HCT116 (cell line): ENCODE results near the gene MEP1A. TPM values are rescaled to one million over a fixed set of nuclear protein-coding genes. Genes with fewer than 3 reads are reported as not detected.

ENCODE experiments used
- ATAC-seq: fragments of 200-7000 bp; cut with Tn5 transposase; 2 replicates; pipeline ENCODE4 v1.9.1; 2020; ENCODE audit warnings: mild to moderate bottlenecking, moderate library complexity
- BruUV-seq: library from RNA; stranded (reverse); fragments of 400-500 nt; replicated peaks from 2 replicates; lab custom pipeline; 2021; lab: Mats Ljungman, UMichigan
- CTCF ChIA-PET: fragments of 300-600 bp; sonication (Branson Sonifier 250); formaldehyde crosslinking; loops from one replicate; lab custom pipeline; 2021; ENCODE audit warnings: antibody characterized with exemption; lab: Charles Lee
- POLR2A ChIA-PET: fragments of 300-600, 350-600 bp; sonication (Branson Sonifier 250); formaldehyde crosslinking; loops from one replicate; lab custom pipeline; 2021; ENCODE audit warnings: antibody characterized with exemption; lab: Charles Lee
- RAD21 ChIA-PET, 2 experiments: fragments of 300-600 bp; sonication (Branson Sonifier 250); formaldehyde crosslinking; loops; one replicate each; lab custom pipeline; 2023; ENCODE audit warnings: low total read pairs in 2 of 2; ENCODE audit not compliant: uncharacterized antibody in 2 of 2, unreplicated experiment in 2 of 2, low non-redundant PET in 1 of 2; lab: Charles Lee
- DNase-seq: peaks from one replicate; pipeline ENCODE4 v3.0.0-alpha.2; 2010; ENCODE audit warnings: low read depth, low spot score
- H2AFZ ChIP-seq: fragments of 200-600 bp; shearing (Covaris generic), sonication (generic); 2 replicates; pipeline ENCODE4 v1.6.1; 2017; ENCODE audit warnings: low read depth, mixed run types, mixed read lengths, antibody characterized with exemption, low read length; ENCODE audit not compliant: poor library complexity, severe bottlenecking
- H3K27ac ChIP-seq: 2 replicates; pipeline ENCODE4 v1.5.1; 2012; ENCODE audit warnings: low read depth, low read length
- H3K27me3 ChIP-seq: fragments of 200-600 bp; sonication (generic); 2 replicates; pipeline ENCODE4 v1.6.1; 2016; ENCODE audit warnings: mixed run types, low read length, mixed read lengths; ENCODE audit not compliant: insufficient read depth
- H3K36me3 ChIP-seq, 2 experiments: fragments of 200-500 bp in 1 of 2; fragments of 200-600 bp in 1 of 2; sonication (Bioruptor generic) in 1 of 2; sonication (generic) in 1 of 2; 2 replicates each; pipeline versions ENCODE4 v1.5.1 to v1.6.1; 2014 to 2016; ENCODE audit warnings: low read length in 2 of 2, inconsistent platforms in 1 of 2, mixed read lengths in 1 of 2, mixed run types in 1 of 2; ENCODE audit not compliant: insufficient read depth in 2 of 2, control insufficient read depth in 1 of 2
- H3K4me1 ChIP-seq, 2 experiments: fragments of 200-600 bp in 1 of 2; sonication (generic) in 1 of 2; 2 replicates each; pipeline versions ENCODE4 v1.5.1 to v1.6.1; 2012 to 2017; ENCODE audit warnings: low read length in 2 of 2, inconsistent platforms in 1 of 2, mild to moderate bottlenecking in 1 of 2, mixed read lengths in 1 of 2, mixed run types in 1 of 2, moderate library complexity in 1 of 2; ENCODE audit not compliant: insufficient read depth in 2 of 2, control insufficient read depth in 1 of 2
- H3K4me2 ChIP-seq: fragments of 200-600 bp; sonication (generic); 2 replicates; pipeline ENCODE4 v1.6.1; 2017; ENCODE audit warnings: mixed run types, low read length, mixed read lengths
- H3K4me3 ChIP-seq, 2 experiments: fragments of 200-600 bp in 1 of 2; sonication (generic) in 1 of 2; replicated peaks in 1 of 2; 2 replicates each; pipeline ENCODE4 v1.5.1; 2011 to 2016; ENCODE audit warnings: low read length in 2 of 2, control low read depth in 1 of 2, low read depth in 1 of 2, mild to moderate bottlenecking in 1 of 2, mixed read lengths in 1 of 2, mixed run types in 1 of 2
- H3K79me2 ChIP-seq: fragments of 200-600 bp; sonication (generic); 2 replicates; pipeline ENCODE4 v1.6.1; 2017; ENCODE audit warnings: mild to moderate bottlenecking, mixed run types, low read length, moderate library complexity, mixed read lengths; ENCODE audit not compliant: insufficient read depth
- H3K9ac ChIP-seq: fragments of 200-600 bp; sonication (generic); 2 replicates; pipeline ENCODE4 v1.6.1; 2016; ENCODE audit warnings: low read length, mixed read lengths
- H3K9me2 ChIP-seq: fragments of 200-600 bp; sonication (generic), shearing (Covaris generic); 2 replicates; pipeline ENCODE4 v1.6.1; 2017; ENCODE audit warnings: mixed run types, mild to moderate bottlenecking, moderate library complexity; ENCODE audit not compliant: insufficient read depth
- H3K9me3 ChIP-seq, 2 experiments: fragments of 200-500 bp in 1 of 2; fragments of 200-600 bp in 1 of 2; sonication (Bioruptor generic) in 1 of 2; sonication (generic) in 1 of 2; 2 replicates each; pipeline ENCODE4 v1.6.1; 2014 to 2017; ENCODE audit warnings: low read length in 2 of 2, mixed read lengths in 2 of 2, inconsistent platforms in 1 of 2, low read depth in 1 of 2, mild to moderate bottlenecking in 1 of 2, mixed run types in 1 of 2, moderate library complexity in 1 of 2; ENCODE audit not compliant: control insufficient read depth in 1 of 2, insufficient read depth in 1 of 2
- H4K20me1 ChIP-seq: fragments of 200-600 bp; sonication (generic), shearing (Covaris generic); 2 replicates; pipeline ENCODE4 v1.6.1; 2017; ENCODE audit warnings: mixed run types, mild to moderate bottlenecking, moderate library complexity; ENCODE audit not compliant: insufficient read depth
- CTCF ChIP-seq, 3 experiments: fragments of 200-600 bp in 1 of 3; sonication (generic) in 1 of 3; IDR thresholded peaks in 2 of 3; conservative IDR thresholded peaks in 1 of 3; 2 replicates each; pipeline ENCODE4 v1.5.1; 2012 to 2017; ENCODE audit warnings: low read depth in 2 of 3, low read length in 2 of 3, antibody characterized with exemption in 1 of 3, borderline replicate concordance in 1 of 3, control low read depth in 1 of 3, mild to moderate bottlenecking in 1 of 3, mixed read lengths in 1 of 3, mixed run types in 1 of 3, moderate library complexity in 1 of 3; ENCODE audit not compliant: insufficient read depth in 1 of 3
- POLR2A ChIP-seq: IDR thresholded peaks from 2 replicates; pipeline ENCODE4 v1.7.0; 2011; ENCODE audit warnings: borderline replicate concordance; ENCODE audit not compliant: insufficient read depth, insufficient read length; ENCODE audit errors: extremely low read depth
- RAD21 ChIP-seq: IDR thresholded peaks from 2 replicates; pipeline ENCODE4 v1.6.1; 2012; ENCODE audit warnings: low read depth, mild to moderate bottlenecking
- intact Hi-C: fragments of 100-400 bp; cut with micrococcal nuclease; formaldehyde crosslinking; loops from 2 replicates; pipeline ENCODE4 v1.10.0; 2022
- total RNA-seq: library from RNA; stranded (reverse); gene quantifications from one replicate; pipeline ENCODE4 v1.2.1, GENCODE V29; 2021; ENCODE audit not compliant: unreplicated experiment

The MEP1A gene
- total RNA-seq, 1 experiment from 2014 or later: not detected

- RAD21 ChIA-PET: no interaction called here
- POLR2A ChIA-PET: no interaction called here
- peak; percentile 83 for ATAC-seq
These were observed 11.5 kb upstream of the MEP1A start for GRCh38 chr6:46781478-46782378.

More at GRCh38 chr6:46781478-46782378, 11.5 kb upstream of the MEP1A start:
- BruUV-seq: no TSS peak
- H3K36me3 ChIP-seq: no peaks in the 10 kb centered on the region
- intact Hi-C loops: loop anchor here (1.0 to 5.0 kb wide), 4 partner anchors 77 to 559 kb away; no protein-coding TSS in a partner anchor
- no peaks in the 10 kb centered on the region for H3K9me2 ChIP-seq
- H3K9me3 ChIP-seq: no peaks in the 10 kb centered on the region
- TF ChIP-seq RAD21: peak; percentile 81
- no peak for TF ChIP-seq POLR2A
- peak; percentile 66 to 76 (median 75) for TF ChIP-seq CTCF (IDR thresholded peaks at IDR 0.05 in 2 of 3, conservative IDR thresholded peaks at IDR 0.05 in 1 of 3; ENCODE audit: borderline replicate concordance in 1 of 3, insufficient read depth in 1 of 3, low read depth in 2 of 3, low read length in 2 of 3)
- CTCF ChIA-PET: no interaction called here
- peak overlapping the region; percentile 95 for H2AFZ ChIP-seq
- peak; percentile 58 for DNase-seq
- H3K4me1 ChIP-seq: no peaks in the 10 kb centered on the region
- H3K79me2 ChIP-seq: no peaks in the 10 kb centered on the region
- no peak overlapping the region for H3K27ac ChIP-seq
- no peaks in the 10 kb centered on the region for H3K27me3 ChIP-seq
- no peaks in the 10 kb centered on the region for H4K20me1 ChIP-seq
- H3K4me3 ChIP-seq: no peak overlapping the region
- H3K4me2 ChIP-seq: no peak overlapping the region
- no peak overlapping the region for H3K9ac ChIP-seq
